ENCODE data around the gene ACY1.
A peak's percentile ranks its signal among the peaks of the same experiment; 100 is the strongest.
"Not testable (repeated sequence)": the region's sequence is repeated elsewhere in the genome, so short reads cannot be mapped to it uniquely, and the experiment has no call there.

The ACY1 gene

GRCh38 chr3:51988286-51989146 is 5.2 kb downstream of the ACY1 start:
- H2AFZ ChIP-seq (ENCODE audit: low read depth, low read length) = no peak overlapping the region
- H3K36me3 ChIP-seq (ENCODE audit: insufficient read depth, low read length) = peaks cover 19% of the 10 kb centered on the region
- H3K9me3 ChIP-seq (ENCODE audit: low read length) = no peaks in the 10 kb centered on the region
- H3K4me1 ChIP-seq (ENCODE audit: insufficient read depth, low read length) = peaks cover 5% of the 10 kb centered on the region
- no peaks in the 10 kb centered on the region for H3K27me3 ChIP-seq (ENCODE audit: insufficient read depth, low read length)
- no peak overlapping the region for H3K4me3 ChIP-seq (ENCODE audit: low read length)

- peaks cover 32% of the 10 kb centered on the region for H3K36me3 ChIP-seq (ENCODE audit: insufficient read depth, low read length)
These were observed 7.2 kb downstream of the ACY1 start for GRCh38 chr3:51990501-51990971.

GRCh38 chr3:51992017-51992682 is 8.8 kb downstream of the ACY1 start:
- H3K9me3 ChIP-seq (ENCODE audit: low read length) = no peaks in the 10 kb centered on the region
- H3K4me1 ChIP-seq (ENCODE audit: insufficient read depth, low read length) = peaks cover 14% of the 10 kb centered on the region

More at GRCh38 chr3:51990501-51990971, 7.2 kb downstream of the ACY1 start:
- not testable (repeated sequence) for H3K4me3 ChIP-seq (ENCODE audit: low read length); H3K27me3 ChIP-seq (ENCODE audit: insufficient read depth, low read length); H3K9me3 ChIP-seq (ENCODE audit: low read length); H2AFZ ChIP-seq (ENCODE audit: low read depth, low read length)
- H3K4me1 ChIP-seq (ENCODE audit: insufficient read depth, low read length) = peaks cover 14% of the 10 kb centered on the region

GRCh38 chr3:51993657-51994056 is 10.3 kb downstream of the ACY1 start:
- not testable (repeated sequence) for H3K4me3 ChIP-seq (ENCODE audit: low read length); H3K27me3 ChIP-seq (ENCODE audit: insufficient read depth, low read length); H2AFZ ChIP-seq (ENCODE audit: low read depth, low read length); H3K9me3 ChIP-seq (ENCODE audit: low read length)
- peaks cover 32% of the 10 kb centered on the region for H3K36me3 ChIP-seq (ENCODE audit: insufficient read depth, low read length)
- H3K4me1 ChIP-seq (ENCODE audit: insufficient read depth, low read length) = peaks cover 14% of the 10 kb centered on the region

More at GRCh38 chr3:51992017-51992682, 8.8 kb downstream of the ACY1 start:
- H3K27me3 ChIP-seq (ENCODE audit: insufficient read depth, low read length) = no peaks in the 10 kb centered on the region
- H2AFZ ChIP-seq (ENCODE audit: low read depth, low read length) = no peak overlapping the region
- peaks cover 32% of the 10 kb centered on the region for H3K36me3 ChIP-seq (ENCODE audit: insufficient read depth, low read length)
- no peak overlapping the region for H3K4me3 ChIP-seq (ENCODE audit: low read length)

- no peaks in the 10 kb centered on the region for H3K9me3 ChIP-seq (ENCODE audit: low read length)
These were observed 11.2 kb downstream of the ACY1 start for GRCh38 chr3:51994530-51994929.

GRCh38 chr3:51995346-51996163 is 12.2 kb downstream of the ACY1 start, which contains the start of gene RPL29:
Gene RPL29 (minus strand): TSS chr3:51995895. CDS start chr3:51995461, 434 bp downstream.
- Histone ChIP-seq H3K27me3 (ENCODE audit: insufficient read depth, low read length) (no peaks in the 10 kb centered on the region), H3K36me3 (ENCODE audit: insufficient read depth, low read length) (peaks cover 32% of the 10 kb centered on the region), H3K4me1 (ENCODE audit: insufficient read depth, low read length) (peaks cover 14% of the 10 kb centered on the region), H2AFZ (ENCODE audit: low read depth, low read length) (peak within 1 kb of the TSS; percentile 48), H3K9me3 (ENCODE audit: low read length) (no peaks in the 10 kb centered on the region), H3K4me3 (ENCODE audit: low read length) (peak within 1 kb of the TSS; percentile 90)

More at GRCh38 chr3:51994530-51994929, 11.2 kb downstream of the ACY1 start:
- no peaks in the 10 kb centered on the region for H3K27me3 ChIP-seq (ENCODE audit: insufficient read depth, low read length)
- no peak overlapping the region for H2AFZ ChIP-seq (ENCODE audit: low read depth, low read length)
- H3K4me1 ChIP-seq (ENCODE audit: insufficient read depth, low read length) = peaks cover 14% of the 10 kb centered on the region
- H3K4me3 ChIP-seq (ENCODE audit: low read length) = peak overlapping the region; percentile 90
- H3K36me3 ChIP-seq (ENCODE audit: insufficient read depth, low read length) = peaks cover 32% of the 10 kb centered on the region

- H3K27me3 ChIP-seq (ENCODE audit: insufficient read depth, low read length) = no peaks in the 10 kb centered on the region
- no peaks in the 10 kb centered on the region for H3K9me3 ChIP-seq (ENCODE audit: low read length)
- no peak overlapping the region for H2AFZ ChIP-seq (ENCODE audit: low read depth, low read length)
- H3K4me1 ChIP-seq (ENCODE audit: insufficient read depth, low read length) = peaks cover 20% of the 10 kb centered on the region
- peaks cover 24% of the 10 kb centered on the region for H3K36me3 ChIP-seq (ENCODE audit: insufficient read depth, low read length)
- H3K4me3 ChIP-seq (ENCODE audit: low read length) = no peak overlapping the region
These were observed 13.8 kb downstream of the ACY1 start for GRCh38 chr3:51997172-51997571.

- H3K4me1 ChIP-seq (ENCODE audit: insufficient read depth, low read length) = peaks cover 29% of the 10 kb centered on the region
- H3K27me3 ChIP-seq (ENCODE audit: insufficient read depth, low read length) = no peaks in the 10 kb centered on the region
- H3K4me3 ChIP-seq (ENCODE audit: low read length) = no peak overlapping the region
- H2AFZ ChIP-seq (ENCODE audit: low read depth, low read length) = no peak overlapping the region
- H3K36me3 ChIP-seq (ENCODE audit: insufficient read depth, low read length) = peaks cover 16% of the 10 kb centered on the region
- no peaks in the 10 kb centered on the region for H3K9me3 ChIP-seq (ENCODE audit: low read length)
These were observed 14.7 kb downstream of the ACY1 start for GRCh38 chr3:51997935-51998596.

GRCh38 chr3:51998774-51999173 is 15.4 kb downstream of the ACY1 start:
- Histone ChIP-seq H3K27me3 (ENCODE audit: insufficient read depth, low read length) (no peaks in the 10 kb centered on the region), H3K4me1 (ENCODE audit: insufficient read depth, low read length) (peaks cover 36% of the 10 kb centered on the region), H3K9me3 (ENCODE audit: low read length) (no peaks in the 10 kb centered on the region), H3K4me3 (ENCODE audit: low read length) (no peak overlapping the region), H2AFZ (ENCODE audit: low read depth, low read length) (no peak overlapping the region), H3K36me3 (ENCODE audit: insufficient read depth, low read length) (peaks cover 12% of the 10 kb centered on the region)

GRCh38 chr3:51999846-52000245 is 16.5 kb downstream of the ACY1 start:
- H3K27me3 ChIP-seq (ENCODE audit: insufficient read depth, low read length) = no peaks in the 10 kb centered on the region
- H3K36me3 ChIP-seq (ENCODE audit: insufficient read depth, low read length) = peaks cover 2% of the 10 kb centered on the region
- H3K4me1 ChIP-seq (ENCODE audit: insufficient read depth, low read length) = peaks cover 37% of the 10 kb centered on the region
- no peaks in the 10 kb centered on the region for H3K9me3 ChIP-seq (ENCODE audit: low read length)
- H2AFZ ChIP-seq (ENCODE audit: low read depth, low read length) = no peak overlapping the region
- H3K4me3 ChIP-seq (ENCODE audit: low read length) = no peak overlapping the region

- Histone ChIP-seq H3K36me3 (ENCODE audit: insufficient read depth, low read length) (no peaks in the 10 kb centered on the region), H3K27me3 (ENCODE audit: insufficient read depth, low read length) (no peaks in the 10 kb centered on the region), H3K9me3 (ENCODE audit: low read length) (no peaks in the 10 kb centered on the region), H3K4me3 (ENCODE audit: low read length) (no peak overlapping the region), H2AFZ (ENCODE audit: low read depth, low read length) (no peak overlapping the region), H3K4me1 (ENCODE audit: insufficient read depth, low read length) (peaks cover 50% of the 10 kb centered on the region)
These were observed 18.2 kb downstream of the ACY1 start for GRCh38 chr3:52001443-52001974.

GRCh38 chr3:52002748-52003147 is 19.4 kb downstream of the ACY1 start:
- Histone ChIP-seq H3K4me1 (ENCODE audit: insufficient read depth, low read length) (peaks cover 51% of the 10 kb centered on the region), H3K4me3 (ENCODE audit: low read length) (peak overlapping the region; percentile 32), H3K9me3 (ENCODE audit: low read length) (no peaks in the 10 kb centered on the region), H3K27me3 (ENCODE audit: insufficient read depth, low read length) (no peaks in the 10 kb centered on the region), H2AFZ (ENCODE audit: low read depth, low read length) (peak overlapping the region; percentile 23), H3K36me3 (ENCODE audit: insufficient read depth, low read length) (no peaks in the 10 kb centered on the region)
